Esophagus squamous epithelium (tissue), 5 donors: ENCODE results near the gene CENPP. TPM values are rescaled to one million over a fixed set of nuclear protein-coding genes. Genes with fewer than 3 reads are reported as not detected.
A peak's percentile ranks its signal among the peaks of the same experiment; 100 is the strongest.
"Not testable (repeated sequence)": the region's sequence is repeated elsewhere in the genome, so short reads cannot be mapped to it uniquely, and the experiment has no call there.

ENCODE experiments used
- DNase-seq: peaks from one replicate; lab custom pipeline; 2025; lab: John Stamatoyannopoulos, UW
- H3K27ac ChIP-seq, 4 donors: fragments of 200-600 bp; sonication (generic); one replicate each; pipeline ENCODE4 v1.5.1; 2016 to 2019; ENCODE audit warnings: mild to moderate bottlenecking in 1 of 4
- H3K27me3 ChIP-seq, 4 donors: fragments of 200-600 bp; sonication (generic); 1 replicate in 3 of 4; 2 replicates in 1 of 4; pipeline versions ENCODE4 v1.5.1 to v1.6.0; 2017 to 2021; ENCODE audit warnings: antibody characterized with exemption in 1 of 4
- H3K36me3 ChIP-seq, 3 donors: fragments of 200-600 bp; sonication (generic); one replicate each; pipeline ENCODE4 v1.5.1; 2016 to 2019
- H3K4me1 ChIP-seq, 3 donors: fragments of 200-600 bp; sonication (generic); one replicate each; pipeline ENCODE4 v1.5.1; 2017 to 2019
- H3K4me3 ChIP-seq, 4 donors: fragments of 200-600 bp; sonication (generic); 1 replicate in 3 of 4; 2 replicates in 1 of 4; pipeline ENCODE4 v1.5.1; 2016 to 2019; ENCODE audit warnings: mild to moderate bottlenecking in 2 of 4, moderate library complexity in 1 of 4
- H3K9me3 ChIP-seq, 3 donors: fragments of 200-600 bp; sonication (generic); one replicate each; pipeline ENCODE4 v1.5.1; 2016 to 2019
- CTCF ChIP-seq, 6 experiments: fragments of 450-650 bp in 4 of 6; fragments of 200-600 bp in 2 of 6; sonication (generic) in 2 of 6; IDR thresholded peaks; one replicate each; pipeline ENCODE4 v1.5.1; 2016 to 2019; ENCODE audit warnings: antibody characterized with exemption in 6 of 6, mild to moderate bottlenecking in 4 of 6, moderate library complexity in 4 of 6
- POLR2A ChIP-seq, 4 donors: fragments of 450-650 bp; IDR thresholded peaks; one replicate each; pipeline ENCODE4 v1.6.1; 2017; ENCODE audit warnings: antibody characterized with exemption in 4 of 4, mild to moderate bottlenecking in 4 of 4, moderate library complexity in 3 of 4
- WGBS, 2 donors: methylation state at CpG; one replicate each; pipeline ENCODE4 v1.1.5; 2018; 5-methylcytosine and 5-hydroxymethylcytosine counted together
- intact Hi-C: fragments of 100-400 bp; cut with DNase I; formaldehyde crosslinking; loops from one replicate; pipeline ENCODE4 v1.15.0; 2022
- total RNA-seq, 4 donors: library from RNA; depleted of rRNA; stranded (reverse); fragments of >200 nt; gene quantifications; one replicate each; pipeline ENCODE4 v1.1.0, GENCODE V29; 2016
- donor health status: DM: yes; HTN: yes; CAD: no.

CENPP gene
- total RNA-seq, 4 donors from 2014 or later: 6.0 to 10.7 (median 7.5) TPM

- Histone ChIP-seq H3K4me1 (peaks cover 10 to 56% (median 29%) of the 10 kb centered on the region in 3 donors), H3K9me3 (no peaks in the 10 kb centered on the region), H3K36me3 (peaks cover 2 to 94% (median 28%) of the 10 kb centered on the region in 3 donors), H3K27ac (peak overlapping the region; percentile 81 to 92 (median 84)), H3K4me3 (no peak overlapping the region), H3K27me3 (no peaks in the 10 kb centered on the region)
- WGBS, 2 donors: 82 to 85% methylated on average over 10 of the region's 10 CpGs
- intact Hi-C loops: no loop called here
- DNase-seq: no peak
- TF ChIP-seq POLR2A (IDR thresholded peaks at IDR 0.05): no peak
- no peak for TF ChIP-seq CTCF (IDR thresholded peaks at IDR 0.05)
Observed at GRCh38 chr9:92618633-92619225, 293.0 kb downstream of the CENPP start.

DNA sequence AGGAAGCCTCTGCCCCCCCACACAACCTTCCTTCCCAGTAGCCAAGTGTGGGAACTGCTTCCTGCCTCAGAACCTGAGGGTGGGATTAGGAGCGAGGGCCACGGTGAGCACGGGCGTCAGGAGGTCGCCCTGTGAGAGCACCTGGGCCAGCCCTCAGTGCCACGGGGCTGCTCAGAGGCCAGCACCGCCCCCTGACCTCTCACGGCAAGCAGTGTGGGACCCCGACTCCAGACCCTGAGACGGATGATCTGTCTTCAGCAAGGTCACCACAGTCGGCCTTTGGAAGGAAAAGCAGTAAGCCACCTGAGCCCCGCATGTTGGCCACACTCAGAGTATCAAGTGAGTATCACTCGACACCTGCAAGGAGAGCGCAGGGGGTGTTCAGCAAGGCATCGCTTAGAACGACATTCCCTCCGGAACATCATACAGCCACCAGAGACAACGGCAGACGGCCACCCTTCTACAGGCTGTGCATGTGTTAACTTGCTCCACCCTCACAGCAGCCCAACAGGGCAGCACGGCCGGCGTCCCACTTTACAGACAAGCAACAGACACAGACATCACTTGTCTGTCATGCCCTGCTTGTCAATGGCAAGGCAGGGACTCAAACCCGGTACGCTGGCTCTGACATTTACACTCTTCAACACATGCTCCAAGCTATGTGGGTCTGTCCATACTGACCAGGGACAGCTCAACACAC, 294.0 kb downstream of the CENPP start:
- Histone ChIP-seq H3K4me1 (peaks cover 10 to 46% (median 29%) of the 10 kb centered on the region in 3 donors), H3K9me3 (no peaks in the 10 kb centered on the region), H3K27me3 (no peaks in the 10 kb centered on the region), H3K27ac (peak overlapping the region in 2 of 4 donors; percentile 22 to 81), H3K36me3 (peaks cover 9 to 93% (median 27%) of the 10 kb centered on the region in 3 donors), H3K4me3 (no peak overlapping the region)
- intact Hi-C loops: no loop called here
- TF ChIP-seq POLR2A (IDR thresholded peaks at IDR 0.05) (no peak), CTCF (IDR thresholded peaks at IDR 0.05) (no peak)
- no peak for DNase-seq
- WGBS, 2 donors: 86 to 88% methylated on average over 8 to 10 of the region's 24 CpGs

DNA sequence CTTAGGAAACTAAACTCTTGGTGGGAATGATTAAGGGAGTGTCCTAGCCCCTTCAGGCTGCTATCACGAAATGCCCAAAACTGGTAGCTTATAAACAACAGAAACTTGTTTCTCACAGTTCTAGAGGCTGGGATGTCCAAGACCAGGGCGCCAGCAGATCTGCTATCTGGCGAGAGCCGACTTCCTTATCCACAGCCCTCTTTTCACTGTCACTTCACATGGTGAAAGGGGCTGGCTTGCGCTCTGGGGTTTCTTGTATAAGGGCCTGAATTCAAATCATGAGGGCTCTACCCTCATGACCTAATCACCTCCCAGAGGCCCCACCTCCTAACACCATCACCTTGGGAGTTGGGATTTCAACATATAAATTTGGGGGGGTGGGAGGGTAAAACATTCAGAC, 295.1 kb downstream of the CENPP start:
- H3K4me1 ChIP-seq: peaks cover 10 to 35% (median 22%) of the 10 kb centered on the region in 3 donors
- 88 to 98% methylated on average over 5 of the region's 5 CpGs for WGBS, 2 donors

GRCh38 chr9:92623936-92624335, 298.2 kb downstream of the CENPP start:
- 97 to 100% methylated on average over 2 to 3 of the region's 3 CpGs for WGBS, 2 donors
- H3K4me3 ChIP-seq, H3K4me1 ChIP-seq, H3K27ac ChIP-seq, H3K27me3 ChIP-seq, H3K9me3 ChIP-seq, DNase-seq, intact Hi-C loops: not testable (repeated sequence)
- peaks cover 7 to 93% (median 9%) of the 10 kb centered on the region in 3 donors for H3K36me3 ChIP-seq

More for the DNA sequence above, 295.1 kb downstream of the CENPP start:
- DNase-seq: no peak
- peaks cover 9 to 93% (median 22%) of the 10 kb centered on the region in 3 donors for H3K36me3 ChIP-seq
- intact Hi-C loops: no loop called here
- peak overlapping the region in 3 of 4 donors; percentile 26 to 81 (median 29) for H3K27ac ChIP-seq
- H3K9me3 ChIP-seq: no peaks in the 10 kb centered on the region
- H3K4me3 ChIP-seq: no peak overlapping the region
- no peak for TF ChIP-seq POLR2A (IDR thresholded peaks at IDR 0.05)
- no peak for TF ChIP-seq CTCF (IDR thresholded peaks at IDR 0.05)
- no peaks in the 10 kb centered on the region for H3K27me3 ChIP-seq

GRCh38 chr9:92626484-92626883, 300.7 kb downstream of the CENPP start:
- H3K4me3 ChIP-seq: no peak overlapping the region
- no peak overlapping the region for H3K27ac ChIP-seq
- H3K27me3 ChIP-seq: no peaks in the 10 kb centered on the region
- TF ChIP-seq POLR2A (IDR thresholded peaks at IDR 0.05) (no peak), CTCF (IDR thresholded peaks at IDR 0.05) (no peak)
- H3K36me3 ChIP-seq: peaks cover under 1 to 93% (median 12%) of the 10 kb centered on the region in 3 donors
- intact Hi-C loops: no loop called here
- DNase-seq: no peak
- H3K9me3 ChIP-seq: no peaks in the 10 kb centered on the region
- H3K4me1 ChIP-seq: no peaks in the 10 kb centered on the region
